Lower leg skin (tissue), 4 donors: Measurements from ENCODE around the gene MEIKIN. TPM values are rescaled to one million over a fixed set of nuclear protein-coding genes. Genes with fewer than 3 reads are reported as not detected.
A peak's percentile ranks its signal among the peaks of the same experiment; 100 is the strongest.

Experiments used
- DNase-seq, 2 donors: peaks; one replicate each; pipeline ENCODE4 v3.0.0-alpha.2; 2019; ENCODE audit warnings: low spot score in 2 of 2
- H3K4me3 ChIP-seq: fragments of 200-600 bp; sonication (generic); 2 replicates; pipeline ENCODE4 v1.5.1; 2017; ENCODE audit warnings: mild to moderate bottlenecking, low read depth; ENCODE audit not compliant: poor library complexity, severe bottlenecking
- CTCF ChIP-seq, 3 donors: fragments of 450-650 bp; IDR thresholded peaks; one replicate each; pipeline ENCODE4 v1.5.1; 2016; ENCODE audit warnings: antibody characterized with exemption in 3 of 3, mild to moderate bottlenecking in 3 of 3, moderate library complexity in 2 of 3
- POLR2A ChIP-seq, 2 donors: fragments of 450-650 bp; IDR thresholded peaks; one replicate each; pipeline ENCODE4 v1.6.1; 2016 to 2017; ENCODE audit warnings: antibody characterized with exemption in 2 of 2, mild to moderate bottlenecking in 1 of 2, moderate library complexity in 1 of 2
- WGBS, 2 donors: methylation state at CpG; one replicate each; pipeline ENCODE4 v1.1.5; 2018; 5-methylcytosine and 5-hydroxymethylcytosine counted together
- intact Hi-C: fragments of 100-400 bp; cut with DNase I; formaldehyde crosslinking; loops from one replicate; pipeline ENCODE4 v1.15.0; 2023; ENCODE audit warnings: low total_unique reads
- total RNA-seq, 4 donors: library from RNA; depleted of rRNA; stranded (reverse); fragments of >200 nt; gene quantifications; one replicate each; pipeline ENCODE4 v1.1.0, GENCODE V29; 2016

MEIKIN gene
- total RNA-seq, 4 donors from 2014 or later: not detected

DNA sequence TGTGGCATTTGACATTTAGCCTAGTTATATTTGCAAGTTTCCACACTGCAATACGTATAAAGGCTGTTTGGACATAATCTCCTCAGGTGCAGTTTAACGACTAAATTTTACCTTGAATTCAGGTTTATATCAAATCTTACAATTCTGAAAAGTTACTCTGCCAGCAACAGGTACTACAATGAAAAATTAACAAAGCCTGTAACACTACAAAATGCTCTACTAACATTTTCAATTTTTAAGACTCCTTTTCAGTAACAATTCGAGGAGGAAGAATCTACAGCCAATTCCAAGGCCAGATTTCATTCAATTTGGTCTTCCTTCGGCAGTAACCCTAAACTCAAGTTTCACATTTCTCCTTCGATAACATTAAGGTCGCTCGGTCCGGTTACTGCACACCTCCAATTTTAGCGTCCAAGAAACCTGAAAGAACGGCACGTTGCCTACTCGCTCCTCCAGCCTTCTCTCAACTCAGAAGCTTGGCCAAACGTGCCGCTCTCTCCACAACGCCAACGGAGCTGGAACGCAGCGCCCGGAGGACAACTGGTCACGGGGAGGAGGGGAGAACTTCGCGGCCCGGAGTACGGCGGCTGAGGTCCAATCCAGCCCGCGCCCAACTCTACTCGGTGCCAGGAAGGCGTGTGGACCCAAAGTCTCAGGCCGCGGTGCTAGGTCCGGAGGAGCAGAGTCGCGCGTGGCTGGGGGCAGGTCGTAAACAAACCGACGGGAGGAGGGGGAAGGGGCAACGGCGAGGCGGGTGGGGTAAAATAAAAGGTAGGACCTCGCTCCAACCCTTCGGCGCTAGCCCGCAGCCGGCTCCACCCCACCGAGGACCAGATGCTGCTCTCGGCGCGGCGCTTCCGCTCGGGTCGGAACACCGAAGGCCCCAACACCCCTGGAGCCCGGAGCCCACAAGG lies 149.3 kb downstream of the MEIKIN start:
- WGBS, 2 donors: 1% methylated on average over 48 to 56 of the region's 56 CpGs
- peak; percentile 64 to 95 for DNase-seq
- TF ChIP-seq CTCF (IDR thresholded peaks at IDR 0.05): no peak
- intact Hi-C loops: no loop called here
- H3K4me3 ChIP-seq: peak overlapping the region; percentile 89

DNA sequence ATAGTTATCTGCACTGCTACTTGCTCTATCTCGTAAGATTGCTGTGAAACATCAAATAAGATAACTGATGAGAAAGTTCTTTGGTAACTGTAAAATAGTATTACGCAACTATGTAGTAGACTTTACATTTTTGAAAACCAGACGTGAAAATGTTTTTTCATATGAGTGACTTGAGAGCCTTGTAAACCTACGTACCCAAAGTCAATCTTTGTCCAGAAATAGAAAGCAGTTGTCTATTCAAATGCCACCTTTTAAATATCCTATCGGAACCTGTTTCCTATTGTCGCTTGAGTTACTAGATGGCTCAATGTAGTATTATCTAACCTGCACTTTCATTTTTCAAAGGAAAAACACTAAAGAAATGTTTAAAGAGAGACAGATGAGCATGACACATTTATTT lies 150.2 kb downstream of the MEIKIN start:
- no peak for TF ChIP-seq CTCF (IDR thresholded peaks at IDR 0.05)
- H3K4me3 ChIP-seq: no peak overlapping the region
- DNase-seq: no peak
- intact Hi-C loops: no loop called here
- 32 to 38% methylated on average over 6 of the region's 6 CpGs for WGBS, 2 donors

DNA sequence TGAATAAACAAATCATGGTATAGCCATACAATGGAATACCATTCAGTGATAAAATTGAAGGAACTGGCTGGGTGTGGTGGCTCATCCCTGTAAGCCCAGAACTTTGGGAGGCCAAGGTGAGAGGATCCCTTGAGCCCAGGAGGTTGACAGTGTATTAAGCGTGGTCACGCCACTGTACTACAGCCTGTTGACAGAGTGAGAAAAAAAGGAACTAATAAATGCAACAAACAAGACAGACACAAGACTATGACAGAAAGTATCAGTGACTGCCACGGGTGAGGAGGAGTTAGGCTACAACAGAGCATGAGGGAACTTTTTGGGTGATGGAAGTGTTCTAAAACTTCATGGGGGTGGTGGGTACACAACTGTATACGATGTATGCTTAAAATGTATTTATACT lies 150.9 kb downstream of the MEIKIN start:
- no peak for TF ChIP-seq CTCF (IDR thresholded peaks at IDR 0.05)
- TF ChIP-seq POLR2A (IDR thresholded peaks at IDR 0.05): no peak
- DNase-seq: no peak
- 67 to 76% methylated on average over 4 of the region's 4 CpGs for WGBS, 2 donors
- no peak overlapping the region for H3K4me3 ChIP-seq
- intact Hi-C loops: no loop called here

- TF ChIP-seq CTCF (IDR thresholded peaks at IDR 0.05) (no peak), POLR2A (IDR thresholded peaks at IDR 0.05) (no peak)
- 98% methylated on average over 2 of the region's 2 CpGs for WGBS, 2 donors
- DNase-seq: no peak
- H3K4me3 ChIP-seq: no peak overlapping the region
- intact Hi-C loops: no loop called here
Observed at GRCh38 chr5:131792896-131793295, 152.6 kb downstream of the MEIKIN start.

- DNase-seq: no peak
- TF ChIP-seq CTCF (IDR thresholded peaks at IDR 0.05) (no peak), POLR2A (IDR thresholded peaks at IDR 0.05) (no peak)
- 94 to 96% methylated on average over 6 of the region's 6 CpGs for WGBS, 2 donors
- intact Hi-C loops: no loop called here
- no peak overlapping the region for H3K4me3 ChIP-seq
Observed at GRCh38 chr5:131791866-131792265, 153.6 kb downstream of the MEIKIN start.

DNA sequence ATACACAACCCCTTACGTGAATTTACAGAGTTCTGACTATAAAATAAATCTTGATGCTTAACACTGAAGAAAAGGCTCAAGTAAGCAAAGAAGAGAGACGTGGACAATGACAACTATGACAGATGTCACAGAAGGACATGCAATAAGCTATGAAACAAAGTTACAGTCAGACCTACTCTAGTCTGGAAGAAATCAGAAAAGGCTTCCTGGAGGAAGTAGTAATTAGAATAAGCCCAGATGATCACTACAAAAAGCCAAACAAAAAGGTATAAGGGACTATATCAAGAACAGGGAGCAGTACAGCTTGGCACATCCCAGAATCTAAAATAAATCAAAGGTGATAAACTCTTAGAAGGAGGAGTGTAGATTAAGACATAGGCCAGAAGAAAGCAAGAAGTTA lies 154.9 kb downstream of the MEIKIN start:
- WGBS, 2 donors: 91 to 93% methylated on average over 2 of the region's 2 CpGs
- intact Hi-C loops: no loop called here
- no peak overlapping the region for H3K4me3 ChIP-seq
- no peak for DNase-seq
- TF ChIP-seq POLR2A (IDR thresholded peaks at IDR 0.05) (no peak), CTCF (IDR thresholded peaks at IDR 0.05) (no peak)
